Measurements from ENCODE around the gene UMAD1.

UMAD1 gene

GRCh38 chr7:7916064-7916463 lies 275.5 kb downstream of the UMAD1 start:
- DNase-seq (ENCODE audit: extremely low read depth in 1 of 2, low read depth in 1 of 2) = no peak

DNA sequence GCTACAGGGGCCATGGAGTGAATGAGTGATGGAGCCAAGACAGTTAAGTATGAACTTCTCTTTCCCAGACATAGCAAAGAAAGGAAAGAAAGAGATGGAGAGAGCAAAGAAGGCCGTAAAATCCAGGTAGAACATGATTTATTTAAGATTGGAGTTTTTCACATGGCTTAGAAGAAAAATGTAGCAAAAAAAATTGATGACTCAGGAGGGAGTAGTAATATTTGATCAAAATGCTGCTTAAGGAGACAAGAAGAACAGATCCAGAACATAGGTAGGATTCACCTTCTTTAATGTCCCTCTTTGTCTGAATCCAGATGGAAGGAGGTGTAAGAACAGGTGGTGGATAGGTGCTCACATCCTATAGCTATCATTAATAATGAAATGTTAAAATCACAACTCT lies 277.0 kb downstream of the UMAD1 start:
- no peak for DNase-seq (ENCODE audit: extremely low read depth in 1 of 2, low read depth in 1 of 2)

- DNase-seq (ENCODE audit: extremely low read depth in 1 of 2, low read depth in 1 of 2) = no peak
These were observed 278.3 kb downstream of the UMAD1 start for GRCh38 chr7:7918736-7919448.

GRCh38 chr7:7919449-7919945 lies 278.9 kb downstream of the UMAD1 start:
- DNase-seq (ENCODE audit: extremely low read depth in 1 of 2, low read depth in 1 of 2) = no peak

GRCh38 chr7:7920056-7920455 lies 279.5 kb downstream of the UMAD1 start:
- DNase-seq (ENCODE audit: extremely low read depth in 1 of 2, low read depth in 1 of 2) = no peak

- no peak for DNase-seq (ENCODE audit: extremely low read depth in 1 of 2, low read depth in 1 of 2)
These were observed 279.9 kb downstream of the UMAD1 start for GRCh38 chr7:7920481-7920880.

DNA sequence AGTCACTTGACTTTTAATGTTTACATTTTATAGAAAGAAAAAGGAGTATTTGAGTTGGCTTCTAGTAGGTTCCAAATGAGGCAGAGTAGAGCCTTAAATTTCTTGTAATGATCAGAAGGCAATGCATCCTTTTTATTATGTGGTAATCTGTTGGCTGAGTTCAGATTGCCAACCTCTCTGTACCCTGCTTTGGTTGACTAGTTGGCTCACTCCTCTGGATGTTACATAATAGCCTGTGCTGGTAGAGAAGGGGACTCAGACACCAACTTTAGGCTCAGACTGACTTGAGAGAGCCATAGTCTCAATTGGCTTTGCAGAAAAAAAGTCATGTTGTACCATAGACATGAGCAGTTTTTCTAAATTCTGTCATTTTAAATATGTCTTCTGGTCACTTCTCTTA lies 281.3 kb downstream of the UMAD1 start:
- no peak for DNase-seq (ENCODE audit: extremely low read depth in 1 of 2, low read depth in 1 of 2)

- DNase-seq (ENCODE audit: extremely low read depth in 1 of 2, low read depth in 1 of 2) = no peak
These were observed 282.3 kb downstream of the UMAD1 start for GRCh38 chr7:7922684-7923385.

DNA sequence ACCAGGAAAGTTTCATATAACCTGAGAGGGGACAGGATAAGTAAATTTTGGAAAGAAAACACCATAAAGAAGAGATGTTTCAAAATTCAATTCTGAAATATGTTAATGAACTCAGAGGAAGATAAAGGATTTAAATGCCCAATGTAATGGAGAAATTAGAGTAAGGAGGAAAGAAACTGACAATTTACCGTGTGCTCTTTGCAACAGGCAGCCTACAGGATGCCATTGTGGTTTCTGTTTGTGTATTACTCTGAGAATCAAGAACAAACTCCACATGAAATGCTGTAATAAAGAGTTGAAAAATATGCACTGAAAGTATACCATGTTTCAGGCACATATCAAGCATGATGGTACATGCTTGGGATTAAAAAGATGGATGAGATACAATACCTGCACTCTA lies 283.3 kb downstream of the UMAD1 start:
- DNase-seq (ENCODE audit: extremely low read depth in 1 of 2, low read depth in 1 of 2) = no peak

GRCh38 chr7:7924303-7924702 lies 283.8 kb downstream of the UMAD1 start:
- no peak for DNase-seq (ENCODE audit: extremely low read depth in 1 of 2, low read depth in 1 of 2)

Data from activated CD8-positive, alpha-beta memory T cell treated with anti-CD3 and anti-CD28 coated beads for 1 hour (primary cell).